HG02798 (cell line): ENCODE measurements around the gene ANKRD17.
"Not testable (repeated sequence)": the region's sequence is repeated elsewhere in the genome, so short reads cannot be mapped to it uniquely, and the experiment has no call there.

Experiments used
- ATAC-seq: cut with Tn5 transposase; IDR thresholded peaks from one replicate; pipeline ENCODE4 v1.9.1; 2021; ENCODE audit warnings: mild to moderate bottlenecking; ENCODE audit not compliant: unreplicated experiment, poor library complexity

Gene ANKRD17

GRCh38 chr4:73247100-73247499, 11.5 kb downstream of the ANKRD17 start:
- no peak for ATAC-seq

DNA sequence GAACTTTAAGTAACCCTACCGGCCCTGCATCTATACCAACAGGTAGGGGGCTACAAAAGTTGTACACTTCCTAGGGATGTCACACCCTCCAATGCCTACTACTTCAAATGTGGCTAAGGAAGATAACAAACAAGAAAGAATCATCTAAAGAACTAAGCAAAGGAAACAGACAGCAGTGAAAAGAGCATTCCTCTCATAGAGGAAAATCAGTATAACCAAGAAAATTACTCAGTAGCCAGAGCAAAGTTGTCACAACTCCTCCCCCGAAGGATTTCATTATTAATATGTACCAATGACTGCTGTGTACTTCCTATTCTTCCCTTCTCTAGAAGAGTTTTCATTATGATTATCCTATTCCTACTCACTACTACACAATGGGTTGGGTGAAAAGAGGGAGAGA, 12.6 kb downstream of the ANKRD17 start:
- ATAC-seq: no peak

GRCh38 chr4:73244945-73245601, 13.5 kb downstream of the ANKRD17 start:
- ATAC-seq: no peak

GRCh38 chr4:73237044-73237443, 21.6 kb downstream of the ANKRD17 start:
- ATAC-seq: no peak

DNA sequence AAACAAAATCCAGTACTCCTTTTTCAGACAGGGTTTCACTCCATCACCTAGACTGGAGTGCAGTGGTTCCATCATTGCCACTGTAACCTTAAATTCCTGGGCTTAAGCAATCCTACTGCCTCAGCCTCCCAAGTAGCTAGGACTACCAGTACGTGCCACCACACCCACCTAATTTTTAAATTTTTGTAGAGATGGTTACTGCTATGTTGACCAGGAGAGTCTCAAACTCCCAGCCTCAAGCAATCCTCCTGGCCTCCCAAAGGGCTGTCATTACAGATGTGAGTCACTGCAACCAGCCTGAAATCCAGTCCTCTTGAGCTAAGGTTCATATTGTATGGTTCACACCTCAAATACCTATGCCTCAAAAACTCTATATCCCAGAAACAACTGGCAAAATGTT, 22.4 kb downstream of the ANKRD17 start:
- no peak for ATAC-seq

- no peak for ATAC-seq
Observed at GRCh38 chr4:73234712-73235111, 23.9 kb downstream of the ANKRD17 start.

- ATAC-seq: no peak
Observed at GRCh38 chr4:73231518-73232487, 26.8 kb downstream of the ANKRD17 start.

DNA sequence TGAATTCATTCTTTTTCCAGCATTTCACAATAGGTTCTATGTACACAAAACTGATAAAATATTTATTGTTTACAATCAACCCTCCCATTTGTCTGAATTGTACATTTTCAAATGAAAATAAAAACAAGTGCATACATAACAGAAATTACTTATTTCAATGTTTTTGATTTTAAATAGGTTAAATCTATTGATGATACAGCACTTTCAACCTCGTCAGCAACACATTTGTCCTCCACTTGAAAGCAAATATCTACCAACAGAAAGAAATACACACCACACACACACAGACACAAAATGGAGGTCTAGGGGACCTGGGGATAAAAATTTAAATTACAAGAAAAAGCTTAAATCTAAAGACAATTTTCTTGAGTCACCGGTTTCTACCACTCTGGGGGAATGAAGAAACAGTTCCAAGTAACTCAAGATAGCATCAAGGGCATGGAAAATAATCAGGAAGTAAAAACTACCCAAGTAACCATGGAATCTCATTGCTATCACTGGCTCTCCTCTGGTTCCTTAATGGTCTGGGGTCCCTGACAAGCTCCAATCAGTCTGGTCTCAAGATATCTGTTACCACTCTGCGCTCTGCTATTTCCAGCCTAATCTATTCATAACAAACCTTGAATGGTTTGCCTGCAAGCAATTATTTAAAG, 27.6 kb downstream of the ANKRD17 start:
- ATAC-seq: no peak

- not testable (repeated sequence) for ATAC-seq
Observed at GRCh38 chr4:73228800-73229199, 29.8 kb downstream of the ANKRD17 start.

- no peak for ATAC-seq
Observed at GRCh38 chr4:73224886-73225285, 33.7 kb downstream of the ANKRD17 start.

DNA sequence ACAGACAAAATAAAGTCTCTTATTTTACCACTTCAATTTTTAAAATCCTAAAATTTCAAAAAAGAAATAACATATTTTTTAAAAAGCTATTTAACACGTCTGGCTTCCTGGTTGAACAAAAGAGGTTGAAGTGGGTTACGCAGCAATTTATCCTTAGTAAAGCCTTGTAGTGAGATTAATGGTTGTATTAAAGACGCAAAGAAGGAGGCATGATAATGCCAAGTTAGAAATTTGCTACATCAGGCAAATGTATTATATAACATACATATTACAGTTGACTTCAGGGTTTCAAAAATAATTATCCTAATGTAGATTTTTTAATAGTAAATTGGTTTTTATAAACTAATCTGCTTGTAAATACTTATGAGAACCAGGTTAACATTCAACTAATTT, 35.3 kb downstream of the ANKRD17 start:
- ATAC-seq: no peak

DNA sequence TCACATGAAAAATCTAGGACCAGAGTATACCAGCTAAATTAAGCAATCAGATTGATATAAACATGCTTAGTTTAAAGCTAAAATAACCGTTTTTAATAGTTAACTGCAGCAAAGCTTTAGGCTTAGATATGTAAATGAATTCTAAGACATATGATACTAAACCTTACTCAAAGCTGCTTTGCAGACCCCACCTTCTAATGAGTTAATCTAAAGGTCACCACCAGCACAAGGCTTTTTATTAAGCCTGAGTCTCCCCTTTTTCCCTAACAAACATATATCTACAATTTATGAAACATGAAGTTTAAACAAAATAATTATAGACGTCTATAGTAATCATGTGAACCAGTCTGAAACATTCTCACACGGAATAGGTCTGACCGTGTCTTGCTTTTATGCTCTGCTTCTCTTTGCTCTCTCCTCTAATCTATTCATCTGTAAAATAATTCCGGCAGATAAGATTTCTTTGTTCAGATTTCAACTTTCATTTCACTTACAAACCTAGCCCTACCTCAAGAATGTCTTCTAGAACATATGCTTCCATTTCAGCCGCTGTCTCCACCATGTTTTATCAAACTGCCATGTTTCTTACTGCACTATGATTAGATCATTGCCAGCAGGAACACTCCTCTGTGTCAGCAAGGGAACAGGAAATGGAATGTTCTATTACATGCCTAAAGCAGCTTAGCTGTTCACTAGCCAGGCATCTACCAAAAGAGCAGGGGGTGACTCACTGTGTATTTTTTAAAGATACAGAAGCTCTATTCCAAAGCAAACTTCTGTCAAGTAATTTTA, 35.9 kb downstream of the ANKRD17 start:
- ATAC-seq: peak; percentile 94

- no peak for ATAC-seq
Observed at GRCh38 chr4:73221734-73222133, 36.9 kb downstream of the ANKRD17 start.

DNA sequence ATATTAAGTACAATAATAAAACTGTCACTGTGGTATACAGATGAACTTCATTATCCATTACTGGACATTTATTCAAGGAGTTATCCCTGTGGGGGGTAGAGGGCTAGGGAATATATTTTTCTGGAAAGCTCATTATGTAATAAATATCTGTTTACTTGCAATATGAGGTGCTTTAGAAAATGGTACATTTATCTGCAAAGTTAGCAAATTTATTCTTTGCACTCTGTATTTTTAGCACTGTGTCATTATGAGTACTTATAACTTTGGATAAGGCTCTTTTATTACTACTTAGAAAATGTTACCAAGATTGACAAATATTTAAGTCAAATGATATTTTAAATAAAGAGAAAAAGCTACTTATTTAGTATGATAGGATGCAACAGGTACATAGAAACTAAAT, 37.8 kb downstream of the ANKRD17 start:
- ATAC-seq: no peak

GRCh38 chr4:73213916-73214653, 44.5 kb downstream of the ANKRD17 start:
- no peak for ATAC-seq

- ATAC-seq: no peak
Observed at GRCh38 chr4:73212982-73213730, 45.4 kb downstream of the ANKRD17 start.

DNA sequence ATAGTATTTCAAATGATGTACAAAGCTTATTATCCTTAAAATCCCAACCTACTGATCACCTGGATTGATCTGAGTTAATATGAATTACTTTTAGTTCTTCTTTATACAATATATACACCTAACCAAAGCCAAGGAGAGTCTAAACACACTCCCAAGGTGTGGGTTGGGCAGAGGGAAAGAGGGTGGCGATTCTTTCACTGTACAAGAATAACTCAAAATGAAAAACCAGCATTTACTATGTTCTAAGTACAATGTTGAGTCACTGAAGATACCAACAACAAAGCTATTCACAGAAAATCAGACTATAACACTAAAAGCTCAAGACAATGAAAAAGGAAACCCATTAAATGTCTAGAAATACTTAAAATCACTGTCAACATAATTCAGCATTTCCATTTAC, 46.6 kb downstream of the ANKRD17 start:
- no peak for ATAC-seq

- ATAC-seq: no peak
Observed at GRCh38 chr4:73208376-73208775, 50.2 kb downstream of the ANKRD17 start.

DNA sequence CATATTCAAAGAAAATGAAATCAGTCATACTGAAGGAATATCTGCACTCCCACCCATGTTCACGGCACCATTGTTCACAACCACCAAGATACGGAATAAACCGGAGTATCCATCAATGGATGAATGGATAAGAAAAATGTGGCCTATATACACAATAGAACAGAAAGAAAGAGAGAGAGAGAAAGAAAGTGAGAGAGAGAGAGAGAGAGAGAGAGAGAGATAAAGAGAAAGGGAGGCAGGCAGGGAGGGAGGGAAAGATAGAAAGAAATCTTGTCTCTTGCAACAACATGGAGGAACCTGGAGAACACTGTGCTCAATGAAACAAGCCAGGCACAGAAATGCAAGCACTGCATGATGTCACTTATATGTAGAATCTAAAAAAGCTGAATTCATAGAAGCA, 52.4 kb downstream of the ANKRD17 start:
- ATAC-seq: no peak
